H1 (cell line): Measurements from ENCODE around the gene ADAM12. TPM values are rescaled to one million over a fixed set of nuclear protein-coding genes. Genes with fewer than 3 reads are reported as not detected.

ENCODE experiments used
- CTCF ChIA-PET: fragments of 300-600 bp; sonication (Branson Sonifier 250); formaldehyde crosslinking; loops from one replicate; lab custom pipeline; 2021; ENCODE audit not compliant: partially characterized antibody; lab: Charles Lee
- POLR2A ChIA-PET: fragments of 300-600 bp; sonication (Branson Sonifier 250); formaldehyde crosslinking; loops from one replicate; lab custom pipeline; 2021; ENCODE audit warnings: inconsistent platforms; ENCODE audit not compliant: partially characterized antibody; lab: Charles Lee
- DNase-seq, 2 experiments: peaks; one replicate each; pipeline versions ENCODE4 v3.0.0 to v3.0.0-alpha.2; 2010 to 2022; ENCODE audit warnings: low spot score in 2 of 2, low read depth in 1 of 2, mixed read lengths in 1 of 2
- FAIRE-seq: peaks from 2 replicates; lab custom pipeline; 2011; peaks lifted over from hg19 to GRCh38; lab: Jason Lieb, UNC
- H2AFZ ChIP-seq: 2 replicates; pipeline ENCODE4 v1.8.1; 2012; ENCODE audit warnings: low read length, inconsistent platforms
- H2AK5ac ChIP-seq: 2 replicates; pipeline ENCODE4 v1.6.1; 2013; ENCODE audit warnings: low read depth, low read length
- H2BK120ac ChIP-seq: replicated peaks from 2 replicates; pipeline ENCODE3; 2013; ENCODE audit warnings: low read depth, low read length, inconsistent platforms
- H2BK12ac ChIP-seq: 2 replicates; pipeline ENCODE4 v1.6.1; 2013; ENCODE audit warnings: low read depth, low read length
- H2BK15ac ChIP-seq: 2 replicates; pipeline ENCODE4 v1.6.1; 2013; ENCODE audit warnings: low read length
- H2BK20ac ChIP-seq: 2 replicates; pipeline ENCODE4 v1.6.1; 2013; ENCODE audit warnings: low read length
- H2BK5ac ChIP-seq: 2 replicates; pipeline ENCODE4 v1.6.1; 2013; ENCODE audit warnings: low read depth, low read length
- H3K14ac ChIP-seq: 2 replicates; pipeline ENCODE4 v1.6.1; 2013; ENCODE audit warnings: inconsistent platforms; ENCODE audit not compliant: insufficient read length
- H3K18ac ChIP-seq: 2 replicates; pipeline ENCODE4 v1.6.1; 2013; ENCODE audit warnings: low read length; ENCODE audit errors: extremely low read depth
- H3K23ac ChIP-seq: 2 replicates; pipeline ENCODE4 v1.6.1; 2013; ENCODE audit warnings: inconsistent platforms; ENCODE audit not compliant: insufficient read length
- H3K23me2 ChIP-seq: 2 replicates; pipeline ENCODE4 v1.6.1; 2013; ENCODE audit warnings: low read depth, low read length
- H3K27ac ChIP-seq: 2 replicates; pipeline ENCODE4 v1.6.1; 2011; ENCODE audit warnings: low read depth, low read length, inconsistent platforms
- H3K27me3 ChIP-seq, 4 experiments: replicated peaks in 1 of 4; 1 replicate in 1 of 4; 2 replicates in 3 of 4; pipeline versions ENCODE4 v1.6.1 to v1.8.1; 2011 to 2013; ENCODE audit warnings: low read length in 3 of 4, mild to moderate bottlenecking in 3 of 4, inconsistent platforms in 2 of 4, mixed read lengths in 2 of 4, moderate library complexity in 1 of 4; ENCODE audit not compliant: control insufficient read depth in 3 of 4, insufficient read depth in 3 of 4; ENCODE audit errors: extremely low read depth in 1 of 4
- H3K36me3 ChIP-seq, 4 experiments: 2 replicates each; pipeline versions ENCODE4 v1.6.1 to v1.8.1; 2011 to 2013; ENCODE audit warnings: mild to moderate bottlenecking in 4 of 4, low read length in 3 of 4, moderate library complexity in 2 of 4, control low read depth in 1 of 4, inconsistent platforms in 1 of 4; ENCODE audit not compliant: insufficient read depth in 4 of 4, control insufficient read depth in 2 of 4
- H3K4ac ChIP-seq: replicated peaks from 2 replicates; pipeline ENCODE3; 2013; ENCODE audit warnings: low read length, low read depth, mixed read lengths, inconsistent platforms; ENCODE audit not compliant: insufficient read length
- H3K4me1 ChIP-seq, 4 experiments: replicated peaks in 1 of 4; 1 replicate in 1 of 4; 2 replicates in 3 of 4; pipeline versions ENCODE4 v1.6.1 to v1.8.1; 2011 to 2013; ENCODE audit warnings: low read length in 3 of 4, inconsistent platforms in 2 of 4, mixed read lengths in 1 of 4; ENCODE audit not compliant: insufficient read depth in 4 of 4, control insufficient read depth in 3 of 4
- H3K4me2 ChIP-seq, 2 experiments: 2 replicates each; pipeline versions ENCODE4 v1.6.1 to v1.8.1; 2011 to 2013; ENCODE audit warnings: low read depth in 2 of 2, low read length in 2 of 2, control low read depth in 1 of 2, inconsistent platforms in 1 of 2, mild to moderate bottlenecking in 1 of 2; ENCODE audit not compliant: insufficient read depth in 1 of 2
- H3K4me3 ChIP-seq, 4 experiments: fragments of 200-600, 300-600 bp in 1 of 4; sonication (generic), shearing (Covaris generic), sonication (Bioruptor Twin) in 1 of 4; 2 replicates each; pipeline versions ENCODE4 v1.5.1 to v1.8.1; 2011 to 2016; ENCODE audit warnings: low read length in 4 of 4, low read depth in 3 of 4, control low read depth in 2 of 4, inconsistent platforms in 2 of 4, mild to moderate bottlenecking in 2 of 4, mixed read lengths in 1 of 4, moderate library complexity in 1 of 4; ENCODE audit not compliant: insufficient read depth in 2 of 4; ENCODE audit errors: extremely low read depth in 1 of 4
- H3K56ac ChIP-seq: replicated peaks from 2 replicates; pipeline ENCODE3; 2013; ENCODE audit warnings: low read depth, mild to moderate bottlenecking, mixed read lengths, low read length, inconsistent platforms; ENCODE audit not compliant: insufficient read length
- H3K79me1 ChIP-seq: 2 replicates; pipeline ENCODE4 v1.6.1; 2013; ENCODE audit warnings: low read depth, low read length, control low read depth
- H3K79me2 ChIP-seq, 2 experiments: 2 replicates each; pipeline versions ENCODE4 v1.6.1 to v1.8.1; 2012 to 2013; ENCODE audit warnings: low read length in 2 of 2, mild to moderate bottlenecking in 2 of 2, inconsistent platforms in 1 of 2; ENCODE audit not compliant: insufficient read depth in 2 of 2, control insufficient read depth in 1 of 2
- H3K9ac ChIP-seq, 4 experiments: replicated peaks in 1 of 4; 1 replicate in 1 of 4; 2 replicates in 3 of 4; pipeline versions ENCODE4 v1.6.1 to v1.8.1; 2011 to 2013; ENCODE audit warnings: low read depth in 3 of 4, low read length in 3 of 4, control low read depth in 2 of 4, mild to moderate bottlenecking in 2 of 4, moderate library complexity in 2 of 4, inconsistent platforms in 1 of 4; ENCODE audit errors: extremely low read depth in 1 of 4
- H3K9me3 ChIP-seq, 2 experiments: 2 replicates each; pipeline versions ENCODE4 v1.6.1 to v1.8.1; 2012 to 2013; ENCODE audit warnings: mild to moderate bottlenecking in 2 of 2, moderate library complexity in 2 of 2, control low read depth in 1 of 2, inconsistent platforms in 1 of 2, low read depth in 1 of 2, low read length in 1 of 2, mixed read lengths in 1 of 2; ENCODE audit not compliant: insufficient read depth in 2 of 2
- H4K20me1 ChIP-seq, 2 experiments: replicated peaks in 1 of 2; 2 replicates each; pipeline versions ENCODE3 to v1.8.1; 2011 to 2013; ENCODE audit warnings: inconsistent platforms in 2 of 2, low read length in 2 of 2, mild to moderate bottlenecking in 1 of 2; ENCODE audit not compliant: insufficient read depth in 2 of 2, control insufficient read depth in 1 of 2
- H4K5ac ChIP-seq: 2 replicates; pipeline ENCODE4 v1.6.1; 2013; ENCODE audit warnings: low read length, low read depth, mixed read lengths, inconsistent platforms; ENCODE audit not compliant: insufficient read length
- H4K8ac ChIP-seq: 2 replicates; pipeline ENCODE4 v1.8.0; 2013; ENCODE audit warnings: mild to moderate bottlenecking, moderate library complexity, low read length, inconsistent platforms; ENCODE audit not compliant: insufficient read depth; ENCODE audit errors: extremely low read depth
- H4K91ac ChIP-seq: replicated peaks from 2 replicates; pipeline ENCODE3; 2013; ENCODE audit warnings: low read length, mixed read lengths, inconsistent platforms; ENCODE audit not compliant: insufficient read length
- KDM1A ChIP-seq: fragments of 200-600, 300-600 bp; sonication (generic); IDR thresholded peaks from 2 replicates; pipeline ENCODE4 v1.7.1; 2016; ENCODE audit warnings: mild to moderate bottlenecking, low read length, borderline replicate concordance
- MAFK ChIP-seq: IDR thresholded peaks from 2 replicates; pipeline ENCODE4 v1.6.1; 2012; ENCODE audit warnings: low read depth, mild to moderate bottlenecking, improper control_type of control experiment, low read length
- PHF8 ChIP-seq: fragments of 200-600 bp; sonication (generic); conservative IDR thresholded peaks from 2 replicates; pipeline ENCODE4 v1.7.1; 2012; ENCODE audit warnings: low read depth, mild to moderate bottlenecking, inconsistent platforms, low read length, moderate library complexity
- RNF2 ChIP-seq: fragments of 200-900, 300-1000 bp; sonication (generic); IDR thresholded peaks from 2 replicates; pipeline ENCODE4 v1.7.1; 2016; ENCODE audit warnings: borderline replicate concordance, low read depth, mild to moderate bottlenecking, antibody characterized with exemption, low read length; ENCODE audit not compliant: poor library complexity, severe bottlenecking; ENCODE audit errors: missing control alignments
- SIRT6 ChIP-seq: IDR thresholded peaks from one replicate; pipeline ENCODE4 v1.7.1; 2012; ENCODE audit warnings: low read length, inconsistent platforms
- SP2 ChIP-seq: IDR thresholded peaks from 2 replicates; pipeline ENCODE4 v1.6.1; 2012; ENCODE audit warnings: mild to moderate bottlenecking, low read length, inconsistent platforms
- TAF7 ChIP-seq: optimal IDR thresholded peaks from 2 replicates; pipeline ENCODE3; 2011; ENCODE audit warnings: low read depth, mild to moderate bottlenecking, inconsistent platforms, low read length, moderate library complexity, borderline replicate concordance
- YY1 ChIP-seq: IDR thresholded peaks from 2 replicates; pipeline ENCODE4 v1.6.1; 2011; ENCODE audit warnings: low read depth, mild to moderate bottlenecking, low read length
- WGBS, 2 experiments: shearing (Covaris generic) in 1 of 2; methylation state at CpG; one replicate each; pipeline versions ENCODE4 v1.1.6 to v1.1.7; 2013 to 2015; ENCODE audit warnings: low lambda C conversion rate in 2 of 2, mixed read lengths in 2 of 2, inconsistent platforms in 1 of 2, low coverage in 1 of 2, missing lambda C conversion rate in 1 of 2; ENCODE audit not compliant: insufficient replicate concordance in 2 of 2, insufficient coverage in 1 of 2, insufficient read length in 1 of 2; ENCODE audit errors: extremely low coverage in 1 of 2, missing lambda C conversion rate in 1 of 2; 5-methylcytosine and 5-hydroxymethylcytosine counted together
- polyA plus RNA-seq, 7 experiments: library from polyadenylated mRNA; depleted of rRNA in 3 of 7; stranded (reverse) in 5 of 7; unstranded in 2 of 7; fragments of >200 nt in 5 of 7; fragments of 200-250 nt in 2 of 7; gene quantifications; 1 replicate in 5 of 7; 2 replicates in 1 of 7; 4 replicates in 1 of 7; pipeline versions ENCODE4 v1.2.1 to v1.2.3, GENCODE V29; 2011 to 2013; ENCODE audit warnings: missing spikeins in 2 of 7, mixed read lengths in 2 of 7
- total RNA-seq: library from RNA; stranded (reverse); fragmentation: NEBNext Ultra II Directional; extraction: Animal tissue kit (Norgen Biotek cat#: 25700); gene quantifications from 2 replicates; pipeline ENCODE4 v1.2.1, GENCODE V29; 2021
- TF ChIP-seq, protein P1 (sequence below): IDR thresholded peaks from 2 replicates; pipeline ENCODE4 v1.6.1; 2011; ENCODE audit warnings: low read length, improper control_type of control experiment

ADAM12 gene
- total and polyA plus RNA-seq, 2 of the 8 experiments (the other 6 are each of a cell fraction or from before 2014, with no cell fraction given), result 0.07 to 0.17 TPM

- no peak overlapping the region for H4K8ac ChIP-seq
- 97% methylated on average over 4 of the region's 4 CpGs; no CpG with 5 or more reads in 1 of the 2 experiments for WGBS, 2 experiments
Measured at GRCh38 chr10:126390324-126390723, 2.0 kb upstream of the ADAM12 start.

More at GRCh38 chr10:126390324-126390723, 2.0 kb upstream of the ADAM12 start:
- H2BK5ac ChIP-seq, result no peak overlapping the region
- H2AK5ac ChIP-seq, result no peak overlapping the region
- H3K36me3 ChIP-seq, result no peaks in the 10 kb centered on the region
- CTCF ChIA-PET, result interaction anchor here (0.8 to 1.3 kb wide), 5 partner anchors 76 to 408 kb away, joined by 3 to 4 read pairs (median 3); no protein-coding TSS in a partner anchor
- H3K9me3 ChIP-seq, result no peaks in the 10 kb centered on the region; a peak in 2 of 4 replicates
- H2AFZ ChIP-seq, result no peak overlapping the region
- no peak for FAIRE-seq
- peaks cover 0 to 2% (median 0%) of the 10 kb centered on the region in 4 experiments; a peak in 4 of 7 replicates for H3K4me1 ChIP-seq
- no peaks in the 10 kb centered on the region for H3K79me2 ChIP-seq
- H4K20me1 ChIP-seq, result no peaks in the 10 kb centered on the region
- H3K4ac ChIP-seq, result no peak overlapping the region
- DNase-seq, result no peak
- no peak overlapping the region for H3K27ac ChIP-seq
- H3K56ac ChIP-seq, result no peak overlapping the region
- peaks cover 13% of the 10 kb centered on the region for H3K23me2 ChIP-seq
- H3K4me3 ChIP-seq, result no peak overlapping the region
- H2BK120ac ChIP-seq, result no peak overlapping the region
- no peak overlapping the region for H3K18ac ChIP-seq
- H3K14ac ChIP-seq, result no peak overlapping the region
- no peak overlapping the region for H2BK15ac ChIP-seq
- no peak overlapping the region for H3K4me2 ChIP-seq
- no peak overlapping the region for H2BK12ac ChIP-seq
- no peak overlapping the region for H4K91ac ChIP-seq
- H2BK20ac ChIP-seq, result no peak overlapping the region
- POLR2A ChIA-PET, result no interaction called here
- no peaks in the 10 kb centered on the region for H3K79me1 ChIP-seq
- no peak overlapping the region for H3K23ac ChIP-seq
- TF ChIP-seq SP2 (no peak), MAFK (no peak), SIRT6 (no peak), PHF8 (no peak), KDM1A (no peak), YY1 (no peak), TAF7 (no peak), RNF2 (no peak)
- TF ChIP-seq, protein P1, sequence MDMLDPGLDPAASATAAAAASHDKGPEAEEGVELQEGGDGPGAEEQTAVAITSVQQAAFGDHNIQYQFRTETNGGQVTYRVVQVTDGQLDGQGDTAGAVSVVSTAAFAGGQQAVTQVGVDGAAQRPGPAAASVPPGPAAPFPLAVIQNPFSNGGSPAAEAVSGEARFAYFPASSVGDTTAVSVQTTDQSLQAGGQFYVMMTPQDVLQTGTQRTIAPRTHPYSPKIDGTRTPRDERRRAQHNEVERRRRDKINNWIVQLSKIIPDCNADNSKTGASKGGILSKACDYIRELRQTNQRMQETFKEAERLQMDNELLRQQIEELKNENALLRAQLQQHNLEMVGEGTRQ, result no peak
- TF ChIP-seq, all 59 proteins: peak for 0
- no peak overlapping the region for H3K9ac ChIP-seq
- H3K27me3 ChIP-seq, result peaks cover 10 to 28% (median 27%) of the 10 kb centered on the region in 4 experiments
- H4K5ac ChIP-seq, result no peak overlapping the region
